ENCODE data around the gene PPAT. TPM values are rescaled to one million over a fixed set of nuclear protein-coding genes. Genes with fewer than 3 reads are reported as not detected.

PPAT gene
- total and polyA plus RNA-seq, 2 donors (not counting 1 experiment from before 2014, with no cell fraction given), result 3.2 to 9.2 TPM

DNA sequence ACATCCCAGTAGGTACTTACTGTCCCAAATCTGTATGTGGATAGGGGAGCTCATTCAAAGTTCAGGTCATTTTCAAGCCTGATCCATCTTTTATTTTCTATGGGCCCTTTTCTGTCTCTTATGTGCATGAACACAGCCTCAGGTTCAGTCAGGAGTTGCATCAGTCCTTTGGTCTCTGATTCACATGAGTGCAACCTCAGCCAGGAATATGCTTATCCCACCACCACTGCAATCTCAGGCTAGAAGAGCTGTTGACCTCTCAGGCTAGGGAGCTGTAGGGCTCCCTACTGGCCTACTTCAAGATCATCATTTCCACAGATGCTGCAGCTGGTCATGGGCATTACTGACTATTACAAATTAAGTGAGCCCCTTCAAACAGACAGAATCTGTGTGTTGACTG, 75.3 kb downstream of the PPAT start:
- CTCF ChIA-PET, result no interaction called here
- TF ChIP-seq EZH2 (IDR thresholded peaks at IDR 0.05; ENCODE audit: borderline replicate concordance, insufficient read depth, low read depth, low read length, poor library complexity, severe bottlenecking) (no peak), CTCF (IDR thresholded peaks at IDR 0.05) (no peak)

DNA sequence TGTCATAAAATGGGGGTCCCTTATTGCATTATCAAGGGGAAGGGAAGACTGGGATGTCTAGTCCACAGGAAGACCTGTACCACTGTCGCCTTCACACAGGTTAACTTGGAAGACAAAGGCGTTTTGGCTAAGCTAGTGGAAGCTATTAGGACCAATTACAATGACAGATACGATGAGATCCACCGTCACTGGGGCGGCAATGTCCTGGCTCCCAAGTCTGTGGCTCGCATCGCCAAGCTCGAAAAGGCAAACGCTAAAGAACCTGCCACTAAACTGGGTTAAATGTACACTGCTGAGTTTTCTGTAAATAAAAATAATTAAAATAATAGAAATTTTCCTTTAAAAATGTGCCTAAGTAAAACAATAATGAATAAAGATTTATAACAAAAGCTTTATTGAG, 78.8 kb downstream of the PPAT start:
- DNase-seq (no peak), ATAC-seq (ENCODE audit: low read depth) (no peak)
- H3K27me3 Mint-ChIP-seq, result no peaks in the 10 kb centered on the region
- Histone ChIP-seq H3K4me2 (replicated peaks; ENCODE audit: low read depth, low read length, poor library complexity, severe bottlenecking) (no peak overlapping the region), H2AFZ (ENCODE audit: insufficient read depth, low read depth, low read length, poor library complexity, severe bottlenecking) (no peak overlapping the region), H3K27ac (ENCODE audit: low read length in 2 of 2) (no peak overlapping the region), H3K4me3 (ENCODE audit: control extremely low read depth in 1 of 5, extremely low read depth in 1 of 5, insufficient read depth in 1 of 5, low read depth in 2 of 5, low read length in 4 of 5) (no peak overlapping the region), H4K20me1 (ENCODE audit: control insufficient read depth, insufficient read depth, low read length, poor library complexity, severe bottlenecking) (no peaks in the 10 kb centered on the region), H3K4me1 (ENCODE audit: control insufficient read depth in 2 of 2, insufficient read depth in 2 of 2, low read length in 2 of 2) (no peaks in the 10 kb centered on the region), H3K27me3 (replicated peaks in 1 of 4; ENCODE audit: control extremely low read depth in 1 of 4, control insufficient read depth in 3 of 4, insufficient read depth in 4 of 4, low read length in 3 of 4) (no peaks in the 10 kb centered on the region), H3K36me3 (replicated peaks in 1 of 2; ENCODE audit: control extremely low read depth in 1 of 2, control insufficient read depth in 1 of 2, extremely low read depth in 1 of 2, insufficient read depth in 2 of 2, low read length in 1 of 2) (peaks cover 1 to 6% of the 10 kb centered on the region in 2 experiments), H3K9me3 (ENCODE audit: control extremely low read depth in 1 of 3, control insufficient read depth in 2 of 3, insufficient read depth in 1 of 3, low read length in 2 of 3) (no peaks in the 10 kb centered on the region), H3K79me2 (ENCODE audit: control insufficient read depth, insufficient read depth, low read length) (no peaks in the 10 kb centered on the region), H3K9ac (ENCODE audit: low read length) (no peak overlapping the region)
- H3K4me1 Mint-ChIP-seq, result no peaks in the 10 kb centered on the region
- H3K27ac Mint-ChIP-seq, result no peak overlapping the region
- POLR2A ChIA-PET, result no interaction called here
- 98% methylated on average over 4 of the region's 9 CpGs for WGBS (ENCODE audit: insufficient coverage)
- H3K4me3 Mint-ChIP-seq, result no peak overlapping the region
- CTCF ChIA-PET, result no interaction called here
- no peak for TF ChIP-seq EZH2 (IDR thresholded peaks at IDR 0.05; ENCODE audit: borderline replicate concordance, insufficient read depth, low read depth, low read length, poor library complexity, severe bottlenecking)
- TF ChIP-seq CTCF (IDR thresholded peaks at IDR 0.05), result no peak
- intact Hi-C loops (cut with micrococcal nuclease), result no loop called here
- no peaks in the 10 kb centered on the region for H3K9me3 Mint-ChIP-seq (ENCODE audit: insufficient read depth)

More for the DNA sequence above, 75.3 kb downstream of the PPAT start:
- no peaks in the 10 kb centered on the region for H3K79me2 ChIP-seq (ENCODE audit: control insufficient read depth, insufficient read depth, low read length)
- no peak overlapping the region for H3K9ac ChIP-seq (ENCODE audit: low read length)
- POLR2A ChIA-PET, result no interaction called here
- no peak overlapping the region for H3K27ac ChIP-seq (ENCODE audit: low read length in 2 of 2)
- no peak for ATAC-seq (ENCODE audit: low read depth)
- H4K20me1 ChIP-seq (ENCODE audit: control insufficient read depth, insufficient read depth, low read length, poor library complexity, severe bottlenecking), result no peaks in the 10 kb centered on the region
- H3K9me3 Mint-ChIP-seq (ENCODE audit: insufficient read depth), result no peaks in the 10 kb centered on the region
- H3K9me3 ChIP-seq (ENCODE audit: control extremely low read depth in 1 of 3, control insufficient read depth in 2 of 3, insufficient read depth in 1 of 3, low read length in 2 of 3), result peaks cover 0 to 9% (median 0%) of the 10 kb centered on the region in 3 donors
- no peaks in the 10 kb centered on the region for H3K4me1 Mint-ChIP-seq
- H3K27me3 Mint-ChIP-seq, result no peaks in the 10 kb centered on the region
- H3K4me2 ChIP-seq (replicated peaks; ENCODE audit: low read depth, low read length, poor library complexity, severe bottlenecking), result no peak overlapping the region
- DNase-seq, result no peak
- intact Hi-C loops (cut with micrococcal nuclease), result no loop called here
- peaks cover 0 to 5% of the 10 kb centered on the region in 2 experiments for H3K36me3 ChIP-seq (replicated peaks in 1 of 2; ENCODE audit: control extremely low read depth in 1 of 2, control insufficient read depth in 1 of 2, extremely low read depth in 1 of 2, insufficient read depth in 2 of 2, low read length in 1 of 2)
- H3K4me3 ChIP-seq (ENCODE audit: control extremely low read depth in 1 of 5, extremely low read depth in 1 of 5, insufficient read depth in 1 of 5, low read depth in 2 of 5, low read length in 4 of 5), result no peak overlapping the region
- H3K27me3 ChIP-seq (replicated peaks in 1 of 4; ENCODE audit: control extremely low read depth in 1 of 4, control insufficient read depth in 3 of 4, insufficient read depth in 4 of 4, low read length in 3 of 4), result no peaks in the 10 kb centered on the region
- no peak overlapping the region for H2AFZ ChIP-seq (ENCODE audit: insufficient read depth, low read depth, low read length, poor library complexity, severe bottlenecking)
- no peak overlapping the region for H3K4me3 Mint-ChIP-seq
- H3K4me1 ChIP-seq (ENCODE audit: control insufficient read depth in 2 of 2, insufficient read depth in 2 of 2, low read length in 2 of 2), result no peaks in the 10 kb centered on the region
- no peak overlapping the region for H3K27ac Mint-ChIP-seq
